Measurements from ENCODE around the gene GCH1.

Gene GCH1

DNA sequence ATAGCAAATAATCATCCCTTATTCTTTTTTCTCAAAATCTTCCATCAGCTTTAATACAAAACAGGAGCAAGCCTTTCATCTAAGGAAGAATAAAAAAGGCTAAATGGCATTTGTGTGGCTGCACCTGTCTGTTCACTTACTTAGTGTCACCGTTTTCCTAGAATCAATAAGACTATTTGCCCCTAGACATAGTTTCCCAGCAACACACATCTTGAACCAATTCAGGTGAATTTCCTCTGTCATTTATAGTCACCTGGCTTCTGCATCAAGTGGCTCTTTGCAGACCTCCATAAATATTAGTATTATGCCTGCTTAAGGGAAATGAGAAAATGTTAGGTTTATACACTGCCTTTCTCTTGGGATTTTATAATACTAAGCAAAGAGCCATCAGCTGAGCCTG is 17.4 kb upstream of the GCH1 start:
- no peak overlapping the region for H3K27ac ChIP-seq (ENCODE audit: low read length)
- H3K27me3 ChIP-seq (ENCODE audit: low read depth, low read length): no peaks in the 10 kb centered on the region
- no peaks in the 10 kb centered on the region for H3K4me1 ChIP-seq (ENCODE audit: low read length)
- H3K9me3 ChIP-seq (ENCODE audit: insufficient read depth, low read length): no peaks in the 10 kb centered on the region
- no peaks in the 10 kb centered on the region for H3K79me2 ChIP-seq (ENCODE audit: low read length)
- no peak overlapping the region for H3K9ac ChIP-seq (ENCODE audit: low read length)
- no peaks in the 10 kb centered on the region for H4K20me1 ChIP-seq (ENCODE audit: insufficient read depth, low read length)
- no peak overlapping the region for H3K4me2 ChIP-seq (ENCODE audit: low read length)
- TF ChIP-seq, protein P1, sequence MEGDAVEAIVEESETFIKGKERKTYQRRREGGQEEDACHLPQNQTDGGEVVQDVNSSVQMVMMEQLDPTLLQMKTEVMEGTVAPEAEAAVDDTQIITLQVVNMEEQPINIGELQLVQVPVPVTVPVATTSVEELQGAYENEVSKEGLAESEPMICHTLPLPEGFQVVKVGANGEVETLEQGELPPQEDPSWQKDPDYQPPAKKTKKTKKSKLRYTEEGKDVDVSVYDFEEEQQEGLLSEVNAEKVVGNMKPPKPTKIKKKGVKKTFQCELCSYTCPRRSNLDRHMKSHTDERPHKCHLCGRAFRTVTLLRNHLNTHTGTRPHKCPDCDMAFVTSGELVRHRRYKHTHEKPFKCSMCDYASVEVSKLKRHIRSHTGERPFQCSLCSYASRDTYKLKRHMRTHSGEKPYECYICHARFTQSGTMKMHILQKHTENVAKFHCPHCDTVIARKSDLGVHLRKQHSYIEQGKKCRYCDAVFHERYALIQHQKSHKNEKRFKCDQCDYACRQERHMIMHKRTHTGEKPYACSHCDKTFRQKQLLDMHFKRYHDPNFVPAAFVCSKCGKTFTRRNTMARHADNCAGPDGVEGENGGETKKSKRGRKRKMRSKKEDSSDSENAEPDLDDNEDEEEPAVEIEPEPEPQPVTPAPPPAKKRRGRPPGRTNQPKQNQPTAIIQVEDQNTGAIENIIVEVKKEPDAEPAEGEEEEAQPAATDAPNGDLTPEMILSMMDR (IDR thresholded peaks at IDR 0.05; ENCODE audit: low read depth, low read length): no peak
- no peak for TF ChIP-seq EZH2phosphoT487 (IDR thresholded peaks at IDR 0.05; ENCODE audit: low read depth)
- H3K4me3 ChIP-seq (ENCODE audit: low read length): no peak overlapping the region
- H2AFZ ChIP-seq (ENCODE audit: low read depth, low read length): no peak overlapping the region
- H3K36me3 ChIP-seq (replicated peaks; ENCODE audit: low read depth, low read length): no peaks in the 10 kb centered on the region

DNA sequence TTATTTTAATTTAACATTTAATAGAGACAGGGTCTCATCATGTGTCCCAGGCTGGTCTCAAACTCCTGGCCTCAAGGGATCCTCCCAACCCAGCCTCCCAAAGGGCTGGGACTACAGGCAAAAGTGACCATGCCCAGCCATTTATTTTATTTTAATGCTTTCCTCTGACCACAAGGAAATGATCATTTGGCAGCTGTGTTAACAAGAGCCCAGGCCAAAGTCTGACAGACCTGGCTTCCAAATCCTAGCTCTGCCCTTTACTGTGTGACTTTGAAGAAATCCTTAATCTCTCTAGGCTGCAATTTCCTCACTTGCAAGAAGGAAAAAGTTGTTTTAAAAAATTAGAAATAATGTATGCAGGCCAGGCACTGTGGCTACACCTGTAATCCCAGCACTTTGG is 16.7 kb upstream of the GCH1 start:
- H3K9me3 ChIP-seq (ENCODE audit: insufficient read depth, low read length): no peaks in the 10 kb centered on the region
- no peak overlapping the region for H3K9ac ChIP-seq (ENCODE audit: low read length)
- no peaks in the 10 kb centered on the region for H3K4me1 ChIP-seq (ENCODE audit: low read length)
- H3K4me2 ChIP-seq (ENCODE audit: low read length): no peak overlapping the region
- TF ChIP-seq EZH2phosphoT487 (IDR thresholded peaks at IDR 0.05; ENCODE audit: low read depth): no peak
- TF ChIP-seq, protein P1 (IDR thresholded peaks at IDR 0.05; ENCODE audit: low read depth, low read length): no peak
- H3K27me3 ChIP-seq (ENCODE audit: low read depth, low read length): no peaks in the 10 kb centered on the region
- no peak overlapping the region for H3K4me3 ChIP-seq (ENCODE audit: low read length)
- H3K36me3 ChIP-seq (replicated peaks; ENCODE audit: low read depth, low read length): no peaks in the 10 kb centered on the region
- H2AFZ ChIP-seq (ENCODE audit: low read depth, low read length): no peak overlapping the region
- no peaks in the 10 kb centered on the region for H3K79me2 ChIP-seq (ENCODE audit: low read length)
- no peaks in the 10 kb centered on the region for H4K20me1 ChIP-seq (ENCODE audit: insufficient read depth, low read length)
- H3K27ac ChIP-seq (ENCODE audit: low read length): no peak overlapping the region

DNA sequence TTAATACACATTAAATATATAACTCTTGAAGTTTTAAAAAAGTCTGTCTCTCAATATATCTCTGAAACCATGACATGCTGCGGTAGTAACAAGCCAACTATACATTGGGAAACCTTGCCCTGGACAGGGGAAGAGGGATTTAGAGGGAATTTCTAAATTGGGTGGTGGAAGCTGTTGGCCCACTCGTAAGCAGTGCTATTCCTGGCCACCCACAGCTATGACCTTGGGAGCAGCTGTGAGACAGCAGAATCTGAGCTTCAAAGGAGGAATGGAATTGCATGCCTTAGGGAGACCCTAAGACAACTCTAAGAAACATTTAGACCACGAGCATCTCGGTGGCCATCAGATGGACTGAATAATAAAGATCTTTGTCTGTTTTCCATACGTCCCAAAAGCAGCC is 15.8 kb upstream of the GCH1 start:
- no peak for TF ChIP-seq EZH2phosphoT487 (IDR thresholded peaks at IDR 0.05; ENCODE audit: low read depth)
- TF ChIP-seq, protein P1 (IDR thresholded peaks at IDR 0.05; ENCODE audit: low read depth, low read length): no peak
- Histone ChIP-seq H3K27me3 (ENCODE audit: low read depth, low read length) (no peaks in the 10 kb centered on the region), H3K4me3 (ENCODE audit: low read length) (no peak overlapping the region), H3K36me3 (replicated peaks; ENCODE audit: low read depth, low read length) (no peaks in the 10 kb centered on the region), H3K9me3 (ENCODE audit: insufficient read depth, low read length) (no peaks in the 10 kb centered on the region), H4K20me1 (ENCODE audit: insufficient read depth, low read length) (no peaks in the 10 kb centered on the region), H3K4me2 (ENCODE audit: low read length) (no peak overlapping the region), H3K9ac (ENCODE audit: low read length) (no peak overlapping the region), H3K79me2 (ENCODE audit: low read length) (no peaks in the 10 kb centered on the region), H2AFZ (ENCODE audit: low read depth, low read length) (no peak overlapping the region), H3K4me1 (ENCODE audit: low read length) (no peaks in the 10 kb centered on the region), H3K27ac (ENCODE audit: low read length) (no peak overlapping the region)

DNA sequence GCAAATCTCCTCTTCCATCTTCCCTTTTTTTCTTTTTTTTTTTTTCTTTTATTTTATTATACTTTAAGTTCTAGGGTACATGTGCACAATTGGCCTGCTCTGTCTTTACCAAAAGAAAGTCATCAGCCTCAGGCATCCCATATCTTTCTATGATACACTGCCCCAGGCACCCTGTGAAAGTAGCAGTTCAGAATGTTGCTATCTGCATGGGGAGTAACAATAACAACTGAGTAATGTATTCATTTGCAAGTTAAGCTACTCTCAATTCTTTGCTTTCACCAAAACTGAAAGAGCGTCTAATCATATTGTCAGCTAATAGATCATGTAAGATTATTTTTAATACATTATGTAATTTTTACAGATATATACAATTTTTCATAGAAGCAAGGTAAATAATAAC is 13.5 kb upstream of the GCH1 start:
- H3K79me2 ChIP-seq (ENCODE audit: low read length): no peaks in the 10 kb centered on the region
- no peak overlapping the region for H3K9ac ChIP-seq (ENCODE audit: low read length)
- H3K36me3 ChIP-seq (replicated peaks; ENCODE audit: low read depth, low read length): no peaks in the 10 kb centered on the region
- no peaks in the 10 kb centered on the region for H3K9me3 ChIP-seq (ENCODE audit: insufficient read depth, low read length)
- no peak overlapping the region for H3K4me3 ChIP-seq (ENCODE audit: low read length)
- H3K27ac ChIP-seq (ENCODE audit: low read length): no peak overlapping the region
- H3K27me3 ChIP-seq (ENCODE audit: low read depth, low read length): no peaks in the 10 kb centered on the region
- TF ChIP-seq EZH2phosphoT487 (IDR thresholded peaks at IDR 0.05; ENCODE audit: low read depth): no peak
- TF ChIP-seq, protein P1 (IDR thresholded peaks at IDR 0.05; ENCODE audit: low read depth, low read length): no peak
- no peak overlapping the region for H3K4me2 ChIP-seq (ENCODE audit: low read length)
- no peaks in the 10 kb centered on the region for H4K20me1 ChIP-seq (ENCODE audit: insufficient read depth, low read length)
- H2AFZ ChIP-seq (ENCODE audit: low read depth, low read length): no peak overlapping the region
- no peaks in the 10 kb centered on the region for H3K4me1 ChIP-seq (ENCODE audit: low read length)

Data from OCI-LY3 (cell line).